ENCODE data around the gene DDX60.

DNA sequence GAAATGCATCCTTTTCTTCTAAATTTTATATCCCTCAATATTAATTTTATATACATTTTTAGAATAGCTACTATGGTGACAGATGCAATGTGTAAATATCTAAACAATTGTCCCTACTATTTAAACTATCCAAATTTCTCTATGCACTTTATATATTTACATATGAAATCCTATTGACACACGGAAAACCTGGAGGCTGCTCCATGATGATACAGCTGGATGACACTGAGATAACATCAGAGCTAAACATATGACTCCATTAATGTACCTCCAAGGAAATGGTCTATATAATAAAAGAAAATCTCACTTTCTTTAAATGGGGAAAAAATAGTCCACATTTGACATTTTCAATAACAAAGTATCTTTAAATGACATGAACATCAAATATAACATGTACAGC, 43.7 kb downstream of the DDX60 start:
- TF ChIP-seq POLR2AphosphoS5 (IDR thresholded peaks at IDR 0.05) (no peak), RAD21 (conservative IDR thresholded peaks at IDR 0.05) (no peak), SMC3 (conservative IDR thresholded peaks at IDR 0.05; ENCODE audit: poor library complexity) (no peak), EZH2 (IDR thresholded peaks at IDR 0.05; ENCODE audit: borderline replicate concordance, insufficient read depth, low read length, poor library complexity, severe bottlenecking) (no peak), MXI1 (conservative IDR thresholded peaks at IDR 0.05; ENCODE audit: poor library complexity, severe bottlenecking) (no peak), TAF1 (IDR thresholded peaks at IDR 0.05; ENCODE audit: low read depth) (no peak), EP300 (conservative IDR thresholded peaks at IDR 0.05; ENCODE audit: poor library complexity, severe bottlenecking) (no peak)
- TF ChIP-seq, protein P1, sequence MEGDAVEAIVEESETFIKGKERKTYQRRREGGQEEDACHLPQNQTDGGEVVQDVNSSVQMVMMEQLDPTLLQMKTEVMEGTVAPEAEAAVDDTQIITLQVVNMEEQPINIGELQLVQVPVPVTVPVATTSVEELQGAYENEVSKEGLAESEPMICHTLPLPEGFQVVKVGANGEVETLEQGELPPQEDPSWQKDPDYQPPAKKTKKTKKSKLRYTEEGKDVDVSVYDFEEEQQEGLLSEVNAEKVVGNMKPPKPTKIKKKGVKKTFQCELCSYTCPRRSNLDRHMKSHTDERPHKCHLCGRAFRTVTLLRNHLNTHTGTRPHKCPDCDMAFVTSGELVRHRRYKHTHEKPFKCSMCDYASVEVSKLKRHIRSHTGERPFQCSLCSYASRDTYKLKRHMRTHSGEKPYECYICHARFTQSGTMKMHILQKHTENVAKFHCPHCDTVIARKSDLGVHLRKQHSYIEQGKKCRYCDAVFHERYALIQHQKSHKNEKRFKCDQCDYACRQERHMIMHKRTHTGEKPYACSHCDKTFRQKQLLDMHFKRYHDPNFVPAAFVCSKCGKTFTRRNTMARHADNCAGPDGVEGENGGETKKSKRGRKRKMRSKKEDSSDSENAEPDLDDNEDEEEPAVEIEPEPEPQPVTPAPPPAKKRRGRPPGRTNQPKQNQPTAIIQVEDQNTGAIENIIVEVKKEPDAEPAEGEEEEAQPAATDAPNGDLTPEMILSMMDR (IDR thresholded peaks at IDR 0.05; ENCODE audit: poor library complexity, severe bottlenecking), result no peak

Data from neural cell (in vitro differentiated cells).